Type B pancreatic cell (in vitro differentiated cells): Measurements from ENCODE around the gene GTF3C1. TPM values are rescaled to one million over a fixed set of nuclear protein-coding genes. Genes with fewer than 3 reads are reported as not detected.

Source experiments
- DNase-seq: peaks from one replicate; pipeline ENCODE4 v3.0.0; 2021; ENCODE audit warnings: mixed read lengths; ENCODE audit not compliant: unreplicated experiment; ENCODE audit errors: extremely low spot score
- H3K27ac Mint-ChIP-seq: 2 replicates; pipeline ENCODE4 v1.8.0; 2021; ENCODE audit warnings: mild to moderate bottlenecking, mixed read lengths
- H3K27me3 Mint-ChIP-seq: 2 replicates; pipeline ENCODE4 v1.8.0; 2021; ENCODE audit warnings: mixed read lengths
- H3K36me3 Mint-ChIP-seq: 2 replicates; pipeline ENCODE4 v1.8.0; 2021; ENCODE audit warnings: mixed read lengths
- H3K4me1 Mint-ChIP-seq: one replicate; pipeline ENCODE4 v1.8.0; 2021; ENCODE audit warnings: mixed read lengths; ENCODE audit not compliant: unreplicated experiment
- H3K4me3 Mint-ChIP-seq: 2 replicates; pipeline ENCODE4 v1.8.0; 2021; ENCODE audit warnings: mild to moderate bottlenecking, mixed read lengths
- H3K9me3 Mint-ChIP-seq: 2 replicates; pipeline ENCODE4 v1.8.0; 2021; ENCODE audit warnings: mixed read lengths
- CTCF ChIP-seq: fragments of 200-600 bp; sonication (generic); conservative IDR thresholded peaks from 2 replicates; pipeline ENCODE4 v1.5.0; 2021; ENCODE audit warnings: antibody characterized with exemption, mild to moderate bottlenecking
- total RNA-seq: library from RNA; stranded (reverse); gene quantifications from 2 replicates; pipeline ENCODE4 v1.2.1, GENCODE V29; 2021; ENCODE audit warnings: low replicate concordance

GTF3C1 gene
- total RNA-seq, 1 donor from 2014 or later = 94.5 TPM

- Mint-ChIP-seq H3K27me3 (no peaks in the 10 kb centered on the region), H3K4me1 (no peaks in the 10 kb centered on the region), H3K9me3 (no peaks in the 10 kb centered on the region), H3K4me3 (no peak overlapping the region), H3K36me3 (peaks cover 39% of the 10 kb centered on the region), H3K27ac (no peak overlapping the region)
- no peak for DNase-seq
- no peak for TF ChIP-seq CTCF
Measured at GRCh38 chr16:27529962-27530361, 19.8 kb downstream of the GTF3C1 start.

- no peaks in the 10 kb centered on the region for H3K27me3 Mint-ChIP-seq
- no peak overlapping the region for H3K27ac Mint-ChIP-seq
- no peak for TF ChIP-seq CTCF
- H3K4me1 Mint-ChIP-seq = no peaks in the 10 kb centered on the region
- no peak for DNase-seq
- no peak overlapping the region for H3K4me3 Mint-ChIP-seq
- H3K9me3 Mint-ChIP-seq = no peaks in the 10 kb centered on the region
- H3K36me3 Mint-ChIP-seq = peaks cover 37% of the 10 kb centered on the region
Measured at GRCh38 chr16:27528294-27528693, 21.4 kb downstream of the GTF3C1 start.

GRCh38 chr16:27526180-27526579 is 23.5 kb downstream of the GTF3C1 start:
- no peaks in the 10 kb centered on the region for H3K4me1 Mint-ChIP-seq
- TF ChIP-seq CTCF = no peak
- H3K36me3 Mint-ChIP-seq = peaks cover 35% of the 10 kb centered on the region
- H3K9me3 Mint-ChIP-seq = no peaks in the 10 kb centered on the region
- DNase-seq = no peak
- no peaks in the 10 kb centered on the region for H3K27me3 Mint-ChIP-seq
- no peak overlapping the region for H3K27ac Mint-ChIP-seq
- no peak overlapping the region for H3K4me3 Mint-ChIP-seq

DNA sequence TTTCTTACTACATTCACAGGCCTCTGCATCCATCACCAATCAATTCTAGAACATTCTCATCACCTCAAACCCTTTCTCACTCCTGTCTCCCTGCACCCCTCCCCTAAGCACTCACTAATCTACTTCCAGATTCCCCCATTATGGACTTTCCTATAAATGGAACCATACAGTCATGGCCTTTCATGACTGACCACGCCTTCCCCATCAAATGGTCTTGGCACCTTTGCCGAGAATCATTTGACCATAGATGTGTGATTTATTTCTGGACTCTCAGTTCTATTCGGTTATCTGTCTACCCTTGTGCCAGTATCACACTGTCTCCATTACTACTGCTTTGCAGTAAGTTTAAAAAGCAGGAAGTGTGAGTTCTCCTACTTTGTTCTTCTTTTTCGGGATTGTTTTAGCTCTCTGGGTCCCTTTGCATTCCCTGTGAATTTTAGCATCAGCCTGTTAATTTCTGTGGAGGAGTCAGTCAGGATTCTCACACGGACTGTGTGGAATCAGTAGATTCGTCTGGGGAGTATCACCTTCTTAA is 27.5 kb downstream of the GTF3C1 start:
- DNase-seq = no peak
- no peak for TF ChIP-seq CTCF
- no peaks in the 10 kb centered on the region for H3K27me3 Mint-ChIP-seq
- no peaks in the 10 kb centered on the region for H3K4me1 Mint-ChIP-seq
- H3K9me3 Mint-ChIP-seq = no peaks in the 10 kb centered on the region
- H3K36me3 Mint-ChIP-seq = peaks cover 30% of the 10 kb centered on the region
- H3K27ac Mint-ChIP-seq = no peak overlapping the region
- H3K4me3 Mint-ChIP-seq = no peak overlapping the region

GRCh38 chr16:27520982-27521673 is 28.6 kb downstream of the GTF3C1 start:
- H3K4me1 Mint-ChIP-seq = no peaks in the 10 kb centered on the region
- H3K36me3 Mint-ChIP-seq = peaks cover 33% of the 10 kb centered on the region
- no peak overlapping the region for H3K4me3 Mint-ChIP-seq
- H3K27ac Mint-ChIP-seq = no peak overlapping the region
- no peak for DNase-seq
- H3K27me3 Mint-ChIP-seq = no peaks in the 10 kb centered on the region
- no peaks in the 10 kb centered on the region for H3K9me3 Mint-ChIP-seq
- no peak for TF ChIP-seq CTCF
